Measurements from ENCODE around the gene FAM83F. TPM values are rescaled to one million over a fixed set of nuclear protein-coding genes. Genes with fewer than 3 reads are reported as not detected.

The FAM83F gene
- total RNA-seq, 1 experiment from 2014 or later, result 43.1 TPM

GRCh38 chr22:40007853-40008710 lies 13.3 kb downstream of the FAM83F start (continued):
- TF ChIP-seq AR (CRISPR knock-in tag; IDR thresholded peaks at IDR 0.05) (no peak), ETV6 (CRISPR knock-in tag; IDR thresholded peaks at IDR 0.05) (no peak), SP1 (CRISPR knock-in tag; conservative IDR thresholded peaks at IDR 0.05) (no peak), CREB1 (CRISPR knock-in tag; IDR thresholded peaks at IDR 0.05) (no peak), TP53 (CRISPR knock-in tag; IDR thresholded peaks at IDR 0.05) (no peak), FOXK1 (CRISPR knock-in tag; IDR thresholded peaks at IDR 0.05) (no peak), PRRX2 (CRISPR knock-in tag; IDR thresholded peaks at IDR 0.05) (no peak)
- TF ChIP-seq, protein P1, sequence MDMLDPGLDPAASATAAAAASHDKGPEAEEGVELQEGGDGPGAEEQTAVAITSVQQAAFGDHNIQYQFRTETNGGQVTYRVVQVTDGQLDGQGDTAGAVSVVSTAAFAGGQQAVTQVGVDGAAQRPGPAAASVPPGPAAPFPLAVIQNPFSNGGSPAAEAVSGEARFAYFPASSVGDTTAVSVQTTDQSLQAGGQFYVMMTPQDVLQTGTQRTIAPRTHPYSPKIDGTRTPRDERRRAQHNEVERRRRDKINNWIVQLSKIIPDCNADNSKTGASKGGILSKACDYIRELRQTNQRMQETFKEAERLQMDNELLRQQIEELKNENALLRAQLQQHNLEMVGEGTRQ (CRISPR knock-in tag; IDR thresholded peaks at IDR 0.05), result no peak
- TF ChIP-seq, protein P2, sequence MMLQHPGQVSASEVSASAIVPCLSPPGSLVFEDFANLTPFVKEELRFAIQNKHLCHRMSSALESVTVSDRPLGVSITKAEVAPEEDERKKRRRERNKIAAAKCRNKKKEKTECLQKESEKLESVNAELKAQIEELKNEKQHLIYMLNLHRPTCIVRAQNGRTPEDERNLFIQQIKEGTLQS (CRISPR knock-in tag; conservative IDR thresholded peaks at IDR 0.05), result no peak

DNA sequence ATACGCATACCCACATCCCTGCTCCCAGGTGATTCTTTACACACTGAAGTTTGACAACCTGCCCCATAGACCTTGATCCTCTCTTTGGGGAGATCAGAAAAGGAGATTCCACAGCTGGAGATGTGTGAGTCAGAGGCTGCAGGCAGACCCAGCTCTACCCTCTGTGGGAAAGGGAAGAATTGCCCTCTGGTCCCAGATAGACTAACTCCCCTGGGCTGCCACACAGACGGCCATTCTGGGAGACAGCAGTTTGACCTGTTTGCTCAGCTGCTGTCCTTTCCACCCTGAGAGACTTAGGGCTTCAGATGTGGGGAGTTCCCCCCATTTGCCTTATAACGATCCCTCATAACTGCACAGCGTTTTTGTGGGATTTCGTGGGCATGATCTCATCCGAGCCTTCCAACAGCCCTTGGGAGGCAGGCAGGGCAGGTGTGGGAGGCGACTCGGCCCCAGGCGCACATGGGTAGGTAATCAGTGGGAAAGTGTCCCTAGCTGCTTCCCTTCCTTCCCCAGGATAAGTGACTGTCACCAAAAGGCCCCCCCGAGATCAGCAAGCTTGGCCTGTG lies 14.1 kb downstream of the FAM83F start:
- Mint-ChIP-seq H3K27ac (peak overlapping the region; percentile 70), H3K9me3 (peaks cover 9% of the 10 kb centered on the region), H3K36me3 (peaks cover 21% of the 10 kb centered on the region), H3K4me1 (peaks cover 58% of the 10 kb centered on the region), H3K27me3 (ENCODE audit: low read depth) (no peaks in the 10 kb centered on the region), H3K4me3 (peak overlapping the region; percentile 29)
- ATAC-seq, result peak; percentile 12
- ChIA-PET POLR2A (interaction anchor here (0.6 to 1.6 kb wide), 5 partner anchors 11 to 36 kb away, joined by 3 to 5 read pairs (median 3); no protein-coding TSS in a partner anchor), CTCF (interaction anchor here (0.8 to 3.1 kb wide), 12 partner anchors 9 to 154 kb away, joined by 3 to 56 read pairs (median 6); no protein-coding TSS in a partner anchor)
- DNase-seq (ENCODE audit: low spot score), result no peak
- TF ChIP-seq, protein P3, sequence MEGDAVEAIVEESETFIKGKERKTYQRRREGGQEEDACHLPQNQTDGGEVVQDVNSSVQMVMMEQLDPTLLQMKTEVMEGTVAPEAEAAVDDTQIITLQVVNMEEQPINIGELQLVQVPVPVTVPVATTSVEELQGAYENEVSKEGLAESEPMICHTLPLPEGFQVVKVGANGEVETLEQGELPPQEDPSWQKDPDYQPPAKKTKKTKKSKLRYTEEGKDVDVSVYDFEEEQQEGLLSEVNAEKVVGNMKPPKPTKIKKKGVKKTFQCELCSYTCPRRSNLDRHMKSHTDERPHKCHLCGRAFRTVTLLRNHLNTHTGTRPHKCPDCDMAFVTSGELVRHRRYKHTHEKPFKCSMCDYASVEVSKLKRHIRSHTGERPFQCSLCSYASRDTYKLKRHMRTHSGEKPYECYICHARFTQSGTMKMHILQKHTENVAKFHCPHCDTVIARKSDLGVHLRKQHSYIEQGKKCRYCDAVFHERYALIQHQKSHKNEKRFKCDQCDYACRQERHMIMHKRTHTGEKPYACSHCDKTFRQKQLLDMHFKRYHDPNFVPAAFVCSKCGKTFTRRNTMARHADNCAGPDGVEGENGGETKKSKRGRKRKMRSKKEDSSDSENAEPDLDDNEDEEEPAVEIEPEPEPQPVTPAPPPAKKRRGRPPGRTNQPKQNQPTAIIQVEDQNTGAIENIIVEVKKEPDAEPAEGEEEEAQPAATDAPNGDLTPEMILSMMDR (IDR thresholded peaks at IDR 0.05), result no peak
- TF ChIP-seq NR3C1 (CRISPR knock-in tag; conservative IDR thresholded peaks at IDR 0.05; ENCODE audit: low read depth), result no peak
- TF ChIP-seq NFATC4 (CRISPR knock-in tag; IDR thresholded peaks at IDR 0.05), result no peak
- TF ChIP-seq IRF1 (CRISPR knock-in tag; IDR thresholded peaks at IDR 0.05), result no peak
- TF ChIP-seq MLX (CRISPR knock-in tag; IDR thresholded peaks at IDR 0.05), result no peak
- TF ChIP-seq RORB (CRISPR knock-in tag; IDR thresholded peaks at IDR 0.05), result no peak
- no peak for TF ChIP-seq ZNF138 (CRISPR knock-in tag; conservative IDR thresholded peaks at IDR 0.05)
- no peak for TF ChIP-seq MXD4 (CRISPR knock-in tag; IDR thresholded peaks at IDR 0.05; ENCODE audit: borderline replicate concordance)

All from WTC11 (cell line).